ACC112 (cell line): ENCODE data around the gene RNF187.

Experiments
- H2AFZ ChIP-seq: fragments of 200-600 bp; sonication (generic); one replicate; pipeline ENCODE4 v1.6.0; 2017; ENCODE audit warnings: antibody characterized with exemption, low read length; ENCODE audit not compliant: unreplicated experiment
- H3K27ac ChIP-seq: fragments of 200-600 bp; sonication (generic); 2 replicates; pipeline ENCODE4 v1.5.1; 2014; ENCODE audit warnings: low read depth, mild to moderate bottlenecking, antibody characterized with exemption, low read length, moderate library complexity
- H3K27me3 ChIP-seq: fragments of 200-600 bp; sonication (generic); 2 replicates; pipeline ENCODE4 v1.6.1; 2014; ENCODE audit warnings: mild to moderate bottlenecking, antibody characterized with exemption, low read length, moderate library complexity, mixed read lengths; ENCODE audit not compliant: insufficient read depth
- H3K36me3 ChIP-seq: fragments of 200-600 bp; sonication (generic); 2 replicates; pipeline ENCODE4 v1.6.1; 2016; ENCODE audit warnings: mild to moderate bottlenecking, antibody characterized with exemption, low read length, moderate library complexity, mixed read lengths; ENCODE audit not compliant: insufficient read depth
- H3K4me1 ChIP-seq: fragments of 200-600 bp; sonication (generic); one replicate; pipeline ENCODE4 v1.6.1; 2016; ENCODE audit warnings: low read length, mixed read lengths; ENCODE audit not compliant: insufficient read depth, unreplicated experiment, control insufficient read depth
- H3K4me3 ChIP-seq: fragments of 200-600 bp; sonication (generic); 2 replicates; pipeline ENCODE4 v1.5.1; 2014; ENCODE audit warnings: mild to moderate bottlenecking, low read depth, low read length
- H3K79me2 ChIP-seq: fragments of 200-600 bp; sonication (generic); one replicate; pipeline ENCODE4 v1.6.0; 2016; ENCODE audit warnings: low read length; ENCODE audit not compliant: control insufficient read depth, unreplicated experiment, insufficient read depth

RNF187 gene

GRCh38 chr1:228452194-228453021 is 34.8 kb upstream of the RNF187 start:
- H3K4me3 ChIP-seq, result no peak overlapping the region
- H3K27me3 ChIP-seq, result peaks cover 9% of the 10 kb centered on the region
- no peak overlapping the region for H2AFZ ChIP-seq
- H3K27ac ChIP-seq, result no peak overlapping the region
- no peaks in the 10 kb centered on the region for H3K36me3 ChIP-seq
- peaks cover 10% of the 10 kb centered on the region for H3K4me1 ChIP-seq
- peaks cover 12% of the 10 kb centered on the region for H3K79me2 ChIP-seq

- Histone ChIP-seq H3K27ac (no peak overlapping the region), H2AFZ (no peak overlapping the region)
These were observed 34.1 kb upstream of the RNF187 start for GRCh38 chr1:228453022-228453560.

GRCh38 chr1:228453614-228454013 is 33.6 kb upstream of the RNF187 start:
- Histone ChIP-seq H3K79me2 (peaks cover 12% of the 10 kb centered on the region), H3K4me3 (no peak overlapping the region), H3K4me1 (peaks cover 10% of the 10 kb centered on the region), H3K36me3 (no peaks in the 10 kb centered on the region), H2AFZ (no peak overlapping the region), H3K27ac (no peak overlapping the region), H3K27me3 (no peaks in the 10 kb centered on the region)

More at GRCh38 chr1:228453022-228453560, 34.1 kb upstream of the RNF187 start:
- peaks cover 10% of the 10 kb centered on the region for H3K4me1 ChIP-seq
- no peaks in the 10 kb centered on the region for H3K36me3 ChIP-seq
- H3K79me2 ChIP-seq, result peaks cover 12% of the 10 kb centered on the region
- H3K27me3 ChIP-seq, result peaks cover 4% of the 10 kb centered on the region
- H3K4me3 ChIP-seq, result no peak overlapping the region

GRCh38 chr1:228454238-228454637 is 32.9 kb upstream of the RNF187 start:
- Histone ChIP-seq H3K27ac (no peak overlapping the region), H3K36me3 (no peaks in the 10 kb centered on the region), H3K79me2 (peaks cover 12% of the 10 kb centered on the region), H2AFZ (no peak overlapping the region), H3K4me3 (no peak overlapping the region), H3K27me3 (no peaks in the 10 kb centered on the region), H3K4me1 (peaks cover 10% of the 10 kb centered on the region)

- H3K27ac ChIP-seq, result no peak overlapping the region
- no peaks in the 10 kb centered on the region for H3K27me3 ChIP-seq
- H3K36me3 ChIP-seq, result no peaks in the 10 kb centered on the region
- H3K4me1 ChIP-seq, result peaks cover 10% of the 10 kb centered on the region
- no peak overlapping the region for H2AFZ ChIP-seq
- peak overlapping the region; percentile 98; the same call in 1 of the 2 replicates for H3K4me3 ChIP-seq
- peaks cover 12% of the 10 kb centered on the region for H3K79me2 ChIP-seq
These were observed 31.5 kb upstream of the RNF187 start for GRCh38 chr1:228455715-228456114.

GRCh38 chr1:228456252-228457016 is 30.7 kb upstream of the RNF187 start:
- peak overlapping the region; percentile 98 for H3K4me3 ChIP-seq
- peaks cover 7% of the 10 kb centered on the region for H3K27me3 ChIP-seq
- no peak overlapping the region for H3K27ac ChIP-seq

GRCh38 chr1:228457017-228457395 is 30.2 kb upstream of the RNF187 start:
- peak overlapping the region; percentile 72 for H3K27ac ChIP-seq
- H3K79me2 ChIP-seq, result peaks cover 12% of the 10 kb centered on the region
- peaks cover 13% of the 10 kb centered on the region for H3K27me3 ChIP-seq
- H3K4me1 ChIP-seq, result peaks cover 10% of the 10 kb centered on the region
- no peaks in the 10 kb centered on the region for H3K36me3 ChIP-seq
- H3K4me3 ChIP-seq, result peak overlapping the region; percentile 98
- H2AFZ ChIP-seq, result peak overlapping the region; percentile 88

More at GRCh38 chr1:228456252-228457016, 30.7 kb upstream of the RNF187 start:
- Histone ChIP-seq H3K36me3 (no peaks in the 10 kb centered on the region), H3K4me1 (peaks cover 10% of the 10 kb centered on the region), H3K79me2 (peaks cover 12% of the 10 kb centered on the region), H2AFZ (no peak overlapping the region)

GRCh38 chr1:228457396-228458176 is 29.6 kb upstream of the RNF187 start:
- Histone ChIP-seq H3K27me3 (peaks cover 19% of the 10 kb centered on the region), H3K36me3 (no peaks in the 10 kb centered on the region), H3K27ac (peak overlapping the region; percentile 72), H2AFZ (peak overlapping the region; percentile 88), H3K79me2 (peaks cover 12% of the 10 kb centered on the region), H3K4me1 (peaks cover 10% of the 10 kb centered on the region), H3K4me3 (peak overlapping the region; percentile 98)

- Histone ChIP-seq H3K27ac (no peak overlapping the region), H3K36me3 (no peaks in the 10 kb centered on the region), H3K4me3 (peak overlapping the region; percentile 98), H3K79me2 (peaks cover 12% of the 10 kb centered on the region), H3K27me3 (peaks cover 36% of the 10 kb centered on the region), H3K4me1 (peaks cover 4% of the 10 kb centered on the region), H2AFZ (no peak overlapping the region)
These were observed 27.8 kb upstream of the RNF187 start for GRCh38 chr1:228459091-228459993.
